GM13976 (cell line): Measurements from ENCODE around the gene CIT.

Experiments
- DNase-seq: peaks from one replicate; pipeline ENCODE4 v3.0.0; 2012; ENCODE audit warnings: low spot score
- in situ Hi-C: fragments of 300-500 bp; cut with MboI; formaldehyde crosslinking; loops from one replicate; pipeline ENCODE4 v1.12.0; 2022; ENCODE audit warnings: low sequenced_read_pairs, mixed read lengths, inconsistent platforms; ENCODE audit not compliant: unreplicated experiment
- TF ChIP-seq, protein P1 (sequence below): IDR thresholded peaks from 2 replicates; pipeline ENCODE4 v1.5.1; 2012; ENCODE audit warnings: borderline replicate concordance, mild to moderate bottlenecking; ENCODE audit not compliant: insufficient read depth; ENCODE audit errors: extremely low read depth, missing control alignments, control extremely low read depth

CIT gene, protein sequence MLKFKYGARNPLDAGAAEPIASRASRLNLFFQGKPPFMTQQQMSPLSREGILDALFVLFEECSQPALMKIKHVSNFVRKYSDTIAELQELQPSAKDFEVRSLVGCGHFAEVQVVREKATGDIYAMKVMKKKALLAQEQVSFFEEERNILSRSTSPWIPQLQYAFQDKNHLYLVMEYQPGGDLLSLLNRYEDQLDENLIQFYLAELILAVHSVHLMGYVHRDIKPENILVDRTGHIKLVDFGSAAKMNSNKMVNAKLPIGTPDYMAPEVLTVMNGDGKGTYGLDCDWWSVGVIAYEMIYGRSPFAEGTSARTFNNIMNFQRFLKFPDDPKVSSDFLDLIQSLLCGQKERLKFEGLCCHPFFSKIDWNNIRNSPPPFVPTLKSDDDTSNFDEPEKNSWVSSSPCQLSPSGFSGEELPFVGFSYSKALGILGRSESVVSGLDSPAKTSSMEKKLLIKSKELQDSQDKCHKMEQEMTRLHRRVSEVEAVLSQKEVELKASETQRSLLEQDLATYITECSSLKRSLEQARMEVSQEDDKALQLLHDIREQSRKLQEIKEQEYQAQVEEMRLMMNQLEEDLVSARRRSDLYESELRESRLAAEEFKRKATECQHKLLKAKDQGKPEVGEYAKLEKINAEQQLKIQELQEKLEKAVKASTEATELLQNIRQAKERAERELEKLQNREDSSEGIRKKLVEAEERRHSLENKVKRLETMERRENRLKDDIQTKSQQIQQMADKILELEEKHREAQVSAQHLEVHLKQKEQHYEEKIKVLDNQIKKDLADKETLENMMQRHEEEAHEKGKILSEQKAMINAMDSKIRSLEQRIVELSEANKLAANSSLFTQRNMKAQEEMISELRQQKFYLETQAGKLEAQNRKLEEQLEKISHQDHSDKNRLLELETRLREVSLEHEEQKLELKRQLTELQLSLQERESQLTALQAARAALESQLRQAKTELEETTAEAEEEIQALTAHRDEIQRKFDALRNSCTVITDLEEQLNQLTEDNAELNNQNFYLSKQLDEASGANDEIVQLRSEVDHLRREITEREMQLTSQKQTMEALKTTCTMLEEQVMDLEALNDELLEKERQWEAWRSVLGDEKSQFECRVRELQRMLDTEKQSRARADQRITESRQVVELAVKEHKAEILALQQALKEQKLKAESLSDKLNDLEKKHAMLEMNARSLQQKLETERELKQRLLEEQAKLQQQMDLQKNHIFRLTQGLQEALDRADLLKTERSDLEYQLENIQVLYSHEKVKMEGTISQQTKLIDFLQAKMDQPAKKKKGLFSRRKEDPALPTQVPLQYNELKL (N-terminal part only)

GRCh38 chr12:119876761-119877638 is at the start of gene CIT:
Gene CIT, minus strand, starts transcription at chr12:119877320. Its CDS starts 1,152 bp downstream, at chr12:119876168.
- in situ Hi-C loops, result no loop called here
- TF ChIP-seq, protein P1, sequence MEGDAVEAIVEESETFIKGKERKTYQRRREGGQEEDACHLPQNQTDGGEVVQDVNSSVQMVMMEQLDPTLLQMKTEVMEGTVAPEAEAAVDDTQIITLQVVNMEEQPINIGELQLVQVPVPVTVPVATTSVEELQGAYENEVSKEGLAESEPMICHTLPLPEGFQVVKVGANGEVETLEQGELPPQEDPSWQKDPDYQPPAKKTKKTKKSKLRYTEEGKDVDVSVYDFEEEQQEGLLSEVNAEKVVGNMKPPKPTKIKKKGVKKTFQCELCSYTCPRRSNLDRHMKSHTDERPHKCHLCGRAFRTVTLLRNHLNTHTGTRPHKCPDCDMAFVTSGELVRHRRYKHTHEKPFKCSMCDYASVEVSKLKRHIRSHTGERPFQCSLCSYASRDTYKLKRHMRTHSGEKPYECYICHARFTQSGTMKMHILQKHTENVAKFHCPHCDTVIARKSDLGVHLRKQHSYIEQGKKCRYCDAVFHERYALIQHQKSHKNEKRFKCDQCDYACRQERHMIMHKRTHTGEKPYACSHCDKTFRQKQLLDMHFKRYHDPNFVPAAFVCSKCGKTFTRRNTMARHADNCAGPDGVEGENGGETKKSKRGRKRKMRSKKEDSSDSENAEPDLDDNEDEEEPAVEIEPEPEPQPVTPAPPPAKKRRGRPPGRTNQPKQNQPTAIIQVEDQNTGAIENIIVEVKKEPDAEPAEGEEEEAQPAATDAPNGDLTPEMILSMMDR, result no peak
- peak; percentile 98 for DNase-seq

DNA sequence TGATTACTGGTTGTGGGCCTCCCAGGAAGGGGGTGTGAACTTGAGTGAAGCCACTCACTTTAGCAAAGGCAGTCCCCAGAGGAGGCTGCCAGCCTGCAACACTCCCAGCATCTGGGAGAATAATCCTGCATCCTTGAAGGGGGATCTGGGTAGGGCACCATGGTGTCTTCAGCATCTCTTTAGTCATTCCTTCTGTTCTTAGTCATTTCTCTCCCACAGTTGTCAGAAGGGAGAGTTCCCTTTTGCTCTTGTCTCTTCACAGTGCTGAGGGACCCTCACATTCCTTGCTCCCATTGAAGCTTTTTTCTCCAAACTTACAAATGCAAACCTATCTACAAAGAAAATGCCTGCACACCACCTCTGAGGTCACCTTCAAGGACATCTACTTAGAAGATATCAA is 48.1 kb upstream of the CIT start:
- TF ChIP-seq, protein P1, result no peak
- in situ Hi-C loops, result no loop called here

DNA sequence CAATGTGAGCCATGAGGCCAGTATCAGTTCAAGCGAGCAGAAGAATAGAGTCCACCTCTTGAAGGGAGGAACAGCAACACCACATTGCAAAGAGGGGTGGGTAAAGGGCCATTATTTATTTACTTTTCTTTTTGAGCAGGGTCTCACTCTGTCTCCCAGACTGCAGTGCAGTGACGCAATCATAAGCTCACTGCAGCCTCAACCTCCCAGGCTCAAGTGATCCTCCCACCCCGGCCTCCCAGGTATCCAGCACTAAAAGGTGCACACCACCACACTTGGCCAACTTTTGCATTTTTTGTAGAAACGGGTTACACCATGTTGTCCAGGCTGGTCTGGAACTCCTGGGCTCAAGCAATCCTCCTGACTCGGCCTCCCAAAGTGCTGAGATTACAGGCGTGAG is 42.9 kb upstream of the CIT start:
- TF ChIP-seq, protein P1, result no peak
- no peak for DNase-seq
- in situ Hi-C loops, result no loop called here

More for the DNA sequence above, 48.1 kb upstream of the CIT start:
- no peak for DNase-seq

DNA sequence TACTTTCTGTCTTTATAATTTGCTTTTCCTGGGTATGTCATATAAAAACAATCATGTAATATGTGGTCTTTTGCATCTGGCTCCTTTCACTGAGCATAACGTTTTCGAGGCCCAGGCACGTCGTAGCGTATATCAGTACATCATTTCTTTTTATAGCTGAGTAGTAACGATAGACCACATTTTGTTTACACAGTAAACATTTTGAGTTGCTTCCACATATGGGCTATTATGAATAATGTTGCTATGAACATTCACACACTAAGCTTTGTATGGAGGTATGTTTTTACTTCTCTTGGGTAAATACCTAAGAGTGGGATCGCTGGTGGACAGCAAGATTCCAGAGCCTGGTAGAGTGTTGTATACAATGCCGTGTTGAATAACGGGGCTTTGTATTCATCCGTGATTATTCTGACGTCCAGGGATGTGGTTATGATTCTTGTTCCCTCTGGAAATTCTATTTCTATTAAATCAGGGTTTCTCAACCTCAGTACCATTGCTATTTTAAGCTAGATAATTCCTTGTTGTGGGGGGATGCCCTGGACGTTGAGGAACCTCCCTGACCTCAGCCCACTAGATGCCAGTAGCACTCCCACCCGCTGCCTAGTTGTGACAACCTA is 38.9 kb upstream of the CIT start:
- in situ Hi-C loops, result no loop called here
- no peak for DNase-seq
- TF ChIP-seq, protein P1, result no peak

- no peak for DNase-seq
- TF ChIP-seq, protein P1, result no peak
- in situ Hi-C loops, result no loop called here
Measured at GRCh38 chr12:119914666-119915065, 37.5 kb upstream of the CIT start.
